Right lobe of liver (tissue), 4 donors: ENCODE data around the gene LRRC75A.

Experiments
- CTCF ChIP-seq, 4 donors: fragments of 200-600 bp in 3 of 4; fragments of 450-650 bp in 1 of 4; IDR thresholded peaks; one replicate each; pipeline versions ENCODE4 v1.5.1 to v1.8.0; 2016 to 2022; ENCODE audit warnings: antibody characterized with exemption in 4 of 4, mild to moderate bottlenecking in 2 of 4
- POLR2A ChIP-seq: fragments of 450-650 bp; IDR thresholded peaks from one replicate; pipeline ENCODE4 v1.6.1; 2017; ENCODE audit warnings: antibody characterized with exemption, mild to moderate bottlenecking
- donor health status: DM: no; HTN: no; CAD: no.
- donor health status: DM: no; HTN: no; CAD: no.
- donor health status: DM: no; HTN: yes; CAD: no.

- TF ChIP-seq CTCF (IDR thresholded peaks at IDR 0.05) (peak; percentile 46 to 66 (median 63)), POLR2A (no peak)
These were observed 63.7 kb downstream of the LRRC75A start for GRCh38 chr17:16428098-16428882.
